T1000 (cell line): Measurements from ENCODE around the gene RBM15.

ENCODE experiments used
- DNase-seq: peaks from one replicate; lab custom pipeline; 2025; ENCODE audit warnings: mixed read lengths; lab: John Stamatoyannopoulos, UW

RBM15 gene

GRCh38 chr1:110319332-110320167 lies 19.6 kb upstream of the RBM15 start:
- no peak for DNase-seq

DNA sequence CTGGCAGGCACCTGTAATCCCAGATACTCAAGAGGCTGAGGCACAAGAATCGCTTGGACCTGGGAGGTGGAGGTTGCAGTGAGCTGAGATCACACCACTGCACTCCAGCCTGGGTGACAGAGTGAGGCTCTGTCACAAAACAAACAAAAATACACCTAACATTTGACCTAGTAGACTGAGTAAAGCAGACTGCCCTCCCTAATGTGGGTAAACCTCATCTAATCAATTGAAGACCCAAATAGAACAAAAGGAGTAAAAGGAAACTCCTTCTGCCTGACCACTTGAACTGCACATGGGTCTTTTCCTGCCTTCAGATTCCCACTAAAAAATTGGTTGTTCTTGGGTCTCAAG lies 19.0 kb upstream of the RBM15 start:
- DNase-seq, result no peak

- no peak for DNase-seq
Measured at GRCh38 chr1:110321045-110321444, 18.1 kb upstream of the RBM15 start.

DNA sequence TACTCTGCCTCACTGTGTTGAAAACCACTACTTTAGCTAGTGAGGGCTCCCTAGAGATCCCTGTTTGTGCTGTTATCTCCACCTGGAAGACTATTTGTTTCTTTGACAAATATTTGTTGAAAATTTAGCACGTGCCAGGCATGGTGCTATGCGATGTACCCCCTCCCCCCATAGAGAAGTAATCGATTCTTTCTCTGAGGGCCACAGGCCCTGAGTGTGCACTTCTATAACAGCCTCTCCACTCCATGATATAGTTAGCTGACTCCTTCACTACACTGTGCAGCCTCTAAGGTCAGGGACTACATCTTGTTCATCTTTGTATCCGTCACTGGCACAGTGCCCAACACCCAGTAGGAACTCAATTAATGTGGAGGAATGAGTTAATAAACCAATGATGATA lies 17.3 kb upstream of the RBM15 start:
- no peak for DNase-seq

DNA sequence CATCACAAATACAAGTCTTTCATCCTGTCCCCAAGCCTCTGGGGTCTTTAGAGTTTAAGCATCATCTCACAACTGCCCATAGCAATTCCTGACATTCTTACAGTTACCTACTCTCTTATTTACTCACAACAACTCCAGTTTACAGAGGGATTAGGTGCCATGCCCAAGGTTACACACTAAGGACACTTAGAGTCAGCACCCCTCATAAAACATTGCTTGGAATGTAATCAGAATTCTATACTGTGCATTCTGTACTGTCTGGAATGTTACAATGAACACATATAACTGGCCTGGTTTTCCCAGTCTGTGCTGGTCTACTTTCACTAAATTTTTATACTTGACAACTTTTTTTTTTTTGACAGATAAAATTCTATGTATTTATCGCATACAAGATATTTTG lies 14.5 kb upstream of the RBM15 start:
- DNase-seq, result no peak

- no peak for DNase-seq
Measured at GRCh38 chr1:110326826-110327225, 12.4 kb upstream of the RBM15 start.

GRCh38 chr1:110328274-110328673 lies 10.9 kb upstream of the RBM15 start:
- DNase-seq, result no peak

DNA sequence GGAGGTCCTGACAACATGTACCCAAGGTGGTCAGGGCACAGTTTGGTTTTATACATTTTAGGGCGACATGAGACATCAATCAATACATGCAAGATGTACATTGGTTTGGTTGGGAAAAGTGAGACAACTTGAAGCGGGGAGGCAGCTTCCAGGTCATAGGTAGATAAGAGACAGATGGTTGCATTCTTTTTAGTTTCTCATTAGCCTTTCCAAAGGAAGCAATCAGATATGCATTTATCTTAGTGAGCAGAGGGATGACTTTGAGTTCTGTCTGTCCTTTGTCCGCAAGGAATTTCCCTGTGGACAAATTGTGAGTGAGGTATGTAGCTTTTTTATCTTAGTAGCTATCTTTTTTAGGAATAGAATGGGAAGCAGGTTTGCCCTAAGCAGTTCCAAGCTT lies 10.5 kb upstream of the RBM15 start:
- DNase-seq, result no peak

GRCh38 chr1:110335265-110335664 lies 3.9 kb upstream of the RBM15 start:
- no peak for DNase-seq

GRCh38 chr1:110336300-110337039 lies 2.7 kb upstream of the RBM15 start:
- DNase-seq, result peak; percentile 28

DNA sequence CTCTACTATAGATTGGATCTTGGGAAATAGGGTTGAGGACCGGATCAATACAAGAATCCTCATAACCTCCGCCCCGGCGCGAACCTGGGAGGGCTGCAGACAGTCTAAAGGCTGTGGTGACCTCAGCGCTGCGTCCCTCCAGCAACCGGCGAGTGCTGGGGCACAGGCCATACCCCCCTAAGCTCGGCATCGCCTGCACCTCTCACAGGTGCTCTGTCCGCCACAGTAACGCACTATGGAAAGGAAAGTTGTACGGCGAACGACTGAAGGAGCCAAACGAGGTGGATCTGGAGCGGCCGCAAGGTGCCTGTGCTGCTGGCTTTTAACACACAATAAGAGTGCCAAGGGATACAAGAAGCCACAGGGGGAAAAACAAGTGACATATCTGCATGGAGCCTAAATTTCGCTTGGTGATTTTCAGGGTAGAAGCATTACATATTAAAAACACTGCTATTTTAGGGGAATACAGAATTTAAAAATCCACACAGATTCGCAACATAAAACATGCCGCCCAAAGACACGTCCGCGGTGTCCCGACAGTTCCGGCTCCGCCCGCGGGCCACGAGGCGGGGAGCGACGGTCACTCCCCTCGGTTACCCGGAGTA lies 1.4 kb upstream of the RBM15 start:
- DNase-seq, result no peak

DNA sequence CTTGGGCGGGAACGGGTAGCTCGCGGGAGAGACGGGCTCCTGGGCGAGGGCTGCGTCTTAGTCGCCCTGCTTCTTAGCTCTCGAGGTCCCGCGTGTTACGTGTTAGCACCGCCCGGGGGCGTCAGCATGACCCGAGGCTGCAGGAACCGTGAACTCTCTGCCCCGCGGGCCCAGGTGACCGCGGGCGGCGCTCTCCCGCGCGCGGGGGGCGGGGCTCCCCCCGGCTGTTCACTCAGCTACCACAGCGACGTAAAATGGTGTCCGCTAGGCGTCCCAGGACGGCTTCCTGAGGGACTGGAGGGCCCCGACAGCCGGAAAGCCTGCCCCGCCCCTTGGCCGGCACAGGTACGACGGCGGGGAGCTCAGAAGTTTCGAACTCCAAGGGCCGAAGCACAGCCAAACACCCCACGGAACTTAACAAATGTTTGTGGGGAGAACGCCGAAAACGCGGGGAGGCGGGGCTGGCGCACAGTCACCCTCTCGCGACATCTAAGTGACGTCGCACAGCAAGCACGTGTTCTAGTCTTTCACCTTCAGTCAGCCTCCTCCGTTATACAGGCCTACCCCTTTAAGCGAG lies 780 bp upstream of the RBM15 start:
- no peak for DNase-seq

DNA sequence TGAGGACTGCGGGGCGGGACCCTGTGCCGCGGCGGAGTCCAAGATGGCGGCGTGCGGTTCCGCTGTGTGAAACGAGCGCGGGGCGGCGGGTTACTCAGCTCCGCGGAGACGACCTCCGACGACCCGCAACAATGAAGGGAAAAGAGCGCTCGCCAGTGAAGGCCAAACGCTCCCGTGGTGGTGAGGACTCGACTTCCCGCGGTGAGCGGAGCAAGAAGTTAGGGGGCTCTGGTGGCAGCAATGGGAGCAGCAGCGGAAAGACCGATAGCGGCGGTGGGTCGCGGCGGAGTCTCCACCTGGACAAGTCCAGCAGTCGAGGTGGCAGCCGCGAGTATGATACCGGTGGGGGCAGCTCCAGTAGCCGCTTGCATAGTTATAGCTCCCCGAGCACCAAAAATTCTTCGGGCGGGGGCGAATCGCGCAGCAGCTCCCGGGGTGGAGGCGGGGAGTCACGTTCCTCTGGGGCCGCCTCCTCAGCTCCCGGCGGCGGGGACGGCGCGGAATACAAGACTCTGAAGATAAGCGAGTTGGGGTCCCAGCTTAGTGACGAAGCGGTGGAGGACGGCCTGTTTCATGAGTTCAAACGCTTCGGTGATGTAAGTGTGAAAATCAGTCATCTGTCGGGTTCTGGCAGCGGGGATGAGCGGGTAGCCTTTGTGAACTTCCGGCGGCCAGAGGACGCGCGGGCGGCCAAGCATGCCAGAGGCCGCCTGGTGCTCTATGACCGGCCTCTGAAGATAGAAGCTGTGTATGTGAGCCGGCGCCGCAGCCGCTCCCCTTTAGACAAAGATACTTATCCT lies 430 bp downstream of the RBM15 start:
- no peak for DNase-seq

GRCh38 chr1:110340207-110340468 lies 961 bp downstream of the RBM15 start:
- DNase-seq, result no peak

GRCh38 chr1:110341146-110341871 lies 2.1 kb downstream of the RBM15 start:
- peak; percentile 31 for DNase-seq

GRCh38 chr1:110341872-110342331 lies 2.7 kb downstream of the RBM15 start:
- no peak for DNase-seq

GRCh38 chr1:110343249-110343648 lies 4.1 kb downstream of the RBM15 start:
- DNase-seq, result no peak

DNA sequence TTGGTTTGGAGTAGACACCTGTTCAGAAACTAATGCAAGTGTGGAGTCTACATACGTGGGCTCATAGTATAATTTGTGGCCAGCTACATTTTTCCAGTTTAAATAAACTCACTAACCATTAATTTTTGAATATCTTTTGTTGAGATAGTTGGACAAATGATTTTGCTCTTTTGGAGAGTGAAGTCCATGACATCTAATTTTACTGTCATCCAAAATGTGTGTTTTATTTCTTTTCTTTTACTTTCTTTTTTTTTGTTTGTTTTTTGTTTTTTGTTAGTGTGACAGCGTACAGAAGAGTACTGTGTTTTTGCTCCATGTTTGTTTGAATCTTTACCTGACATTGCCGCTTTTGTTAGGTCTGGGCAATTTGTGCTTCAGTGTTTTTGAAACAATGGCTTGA lies 5.0 kb downstream of the RBM15 start:
- no peak for DNase-seq

GRCh38 chr1:110345480-110345879 lies 6.3 kb downstream of the RBM15 start:
- DNase-seq, result no peak

DNA sequence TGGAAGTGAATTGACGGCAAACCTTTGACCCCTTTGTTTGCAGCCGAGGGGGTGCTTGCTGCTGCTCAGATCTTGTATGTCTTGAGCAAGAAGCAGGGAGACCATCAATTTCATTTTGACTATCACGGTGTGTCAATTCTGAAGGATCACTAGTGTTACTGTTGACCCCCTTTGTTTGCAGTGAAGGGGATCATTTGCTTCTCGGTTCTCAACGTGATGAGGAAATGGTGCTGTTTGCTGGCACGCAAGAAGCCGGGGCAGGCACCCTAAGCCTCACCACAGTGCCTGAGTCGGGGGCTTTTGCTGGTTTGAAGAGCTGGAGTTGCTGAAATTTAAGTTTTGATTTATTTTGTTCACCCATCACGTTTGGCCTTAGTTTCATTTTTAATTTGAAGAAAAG lies 7.5 kb downstream of the RBM15 start:
- no peak for DNase-seq

DNA sequence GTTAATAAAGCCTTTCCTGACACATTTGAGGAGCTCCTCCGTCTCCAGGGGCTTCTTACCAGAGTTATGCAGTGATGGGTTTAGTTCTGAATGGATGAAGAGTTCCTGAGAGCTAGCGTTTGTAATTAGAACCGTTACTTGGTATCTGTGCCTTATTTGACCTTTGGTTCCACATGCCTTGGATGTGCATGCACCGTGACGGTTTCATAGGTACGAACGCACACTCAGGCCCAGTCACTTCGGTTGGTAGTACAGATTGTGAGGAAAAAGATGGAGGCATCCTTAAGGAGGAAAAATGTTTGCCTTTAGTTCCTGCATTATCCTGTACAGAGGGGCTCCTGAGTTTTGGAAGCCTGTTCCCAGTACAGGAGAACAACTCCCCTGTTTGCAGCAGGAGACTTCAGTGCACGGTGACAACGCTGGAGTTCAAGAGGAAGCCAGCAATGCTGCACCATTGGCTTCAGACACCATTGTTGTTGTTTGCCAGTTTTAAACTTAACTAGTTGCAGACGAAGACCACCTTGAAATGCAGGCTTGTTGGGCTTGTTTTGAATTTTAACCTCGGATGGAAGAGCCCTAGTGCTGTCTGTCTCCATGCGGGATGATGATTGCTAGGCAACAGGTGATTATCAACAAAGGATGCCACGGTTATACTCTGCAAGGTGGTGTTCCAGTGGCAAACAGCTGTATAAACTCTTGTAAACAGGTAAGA lies 8.2 kb downstream of the RBM15 start:
- DNase-seq, result no peak
